ENCODE measurements around the gene KRT16.
A peak's percentile ranks its signal among the peaks of the same experiment; 100 is the strongest.
"Not testable (repeated sequence)": the region's sequence is repeated elsewhere in the genome, so short reads cannot be mapped to it uniquely, and the experiment has no call there.

Gene KRT16

DNA sequence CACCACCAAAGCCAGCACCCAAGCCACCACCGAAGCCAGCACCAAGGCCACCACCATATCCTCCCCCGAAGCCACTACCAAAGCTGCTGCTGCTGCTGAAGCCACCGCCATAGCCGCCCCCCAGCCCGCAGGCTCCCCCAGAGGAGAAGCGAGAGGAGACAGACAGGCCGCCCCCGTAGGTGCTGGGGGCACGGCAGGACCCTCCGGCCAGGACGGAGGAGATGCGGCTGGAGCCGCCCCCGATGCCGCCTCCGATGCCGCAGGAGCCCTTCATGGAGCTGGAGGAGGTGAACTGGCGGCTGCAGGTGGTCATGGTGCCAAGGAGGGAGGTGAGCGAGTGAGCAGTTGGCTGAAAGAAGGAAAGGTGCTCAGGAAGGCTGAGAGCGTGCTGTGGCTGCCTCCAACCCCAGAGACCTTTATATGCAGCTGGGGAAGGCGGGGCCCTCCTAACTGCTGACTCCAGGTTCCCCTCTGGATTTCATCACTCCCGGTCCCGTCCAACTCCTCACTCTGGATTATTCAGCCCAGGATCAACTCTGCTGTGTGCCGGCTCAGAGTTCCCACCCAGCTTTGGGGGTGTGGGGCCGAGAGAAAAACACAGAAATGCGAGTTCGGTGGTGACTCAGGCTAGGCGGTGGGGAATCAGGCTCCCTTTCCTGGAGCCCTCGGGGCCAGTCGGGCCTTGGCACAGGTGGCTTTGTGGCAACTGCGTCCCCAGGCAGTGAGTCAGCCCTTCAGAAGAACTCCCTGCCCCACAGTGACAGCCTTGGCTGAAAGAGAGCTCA is at the start of gene KRT16:
KRT16 (minus strand) TSS at position 392 of the 785 bp plus-strand sequence; CDS start at position 313, 79 bp downstream.
- DNase-seq = not testable (repeated sequence)

DNA sequence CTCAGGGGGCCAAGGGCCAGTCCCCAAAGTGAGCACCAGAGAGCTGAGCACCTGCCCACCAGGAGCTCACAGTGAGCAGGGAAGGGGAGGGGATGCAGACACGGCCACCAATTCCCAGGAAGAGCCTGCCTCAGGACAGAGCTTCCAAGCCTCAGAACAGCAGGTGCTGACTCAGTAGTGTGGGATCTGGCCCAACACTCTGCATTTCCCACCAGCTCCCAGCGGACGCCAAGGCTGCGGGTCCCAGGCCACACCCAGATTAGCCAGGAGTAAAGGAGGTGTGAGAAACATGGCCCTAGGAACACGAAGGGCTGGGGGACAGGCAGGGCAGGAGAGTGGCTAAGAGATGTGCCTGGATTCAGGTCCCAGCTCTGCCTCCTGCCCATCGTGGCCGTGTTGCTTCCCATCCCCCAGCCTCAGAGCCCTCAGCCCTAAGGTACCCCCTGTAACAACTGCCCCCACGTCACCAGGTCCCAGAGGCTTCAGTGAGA is 47.7 kb upstream of the KRT16 start:
- no peak for DNase-seq

DNA sequence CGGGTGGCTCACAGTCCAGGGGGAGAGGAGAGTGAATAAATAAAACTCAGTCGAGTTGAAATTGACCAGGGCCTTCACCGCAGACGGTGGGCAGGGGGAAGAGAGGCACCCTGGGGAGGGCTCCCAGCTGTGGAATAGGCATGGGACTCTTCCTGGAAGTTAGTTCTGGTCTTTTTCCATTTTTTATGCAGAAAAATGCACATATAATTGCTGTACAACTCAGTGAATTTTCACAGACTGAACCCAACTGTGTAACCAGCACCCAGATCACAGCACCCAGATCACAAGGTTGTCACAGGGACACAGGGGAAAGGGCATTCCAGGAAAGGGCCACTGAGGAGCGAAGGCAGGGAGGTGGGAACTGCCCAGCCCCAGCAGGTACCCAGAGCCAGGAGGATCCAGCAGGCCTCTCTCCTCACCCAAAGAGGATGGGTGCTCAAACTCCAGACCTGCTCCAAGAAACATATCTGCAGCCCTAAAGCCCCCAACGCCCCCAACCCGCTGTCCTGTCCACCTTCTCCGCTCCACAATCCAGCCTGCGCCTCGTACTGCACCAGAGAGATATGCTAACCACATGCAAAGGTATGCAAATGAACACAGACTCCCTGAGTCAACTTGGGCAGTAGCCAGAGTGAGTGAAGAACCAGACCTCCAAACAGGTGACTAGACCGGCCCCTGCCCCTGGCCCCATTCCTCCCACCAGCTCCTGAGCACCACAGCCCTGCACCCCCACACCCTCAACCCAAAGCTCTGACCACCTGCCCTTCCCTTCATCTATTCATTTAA is 47.1 kb upstream of the KRT16 start:
- no peak for DNase-seq

DNA sequence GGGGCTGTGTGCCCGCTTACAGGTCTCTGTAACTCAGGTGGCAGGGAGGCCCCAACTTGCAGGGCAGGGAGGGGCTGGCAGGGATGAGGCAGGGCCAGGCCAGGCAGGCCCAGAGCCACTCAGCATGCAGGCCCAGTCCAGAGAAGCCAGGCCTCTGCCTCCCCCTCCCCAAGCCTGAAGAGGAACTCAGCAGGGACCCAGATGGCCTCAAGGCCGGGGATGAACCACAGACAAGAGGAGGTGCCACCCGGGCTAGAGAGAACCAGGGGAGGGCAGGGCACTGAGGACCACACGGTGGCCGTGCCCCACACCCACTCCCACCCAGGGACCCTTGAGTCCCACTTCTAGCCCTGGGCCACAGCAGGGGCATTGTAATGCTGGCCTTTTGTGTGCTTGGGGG is 46.3 kb upstream of the KRT16 start:
- no peak for DNase-seq

DNA sequence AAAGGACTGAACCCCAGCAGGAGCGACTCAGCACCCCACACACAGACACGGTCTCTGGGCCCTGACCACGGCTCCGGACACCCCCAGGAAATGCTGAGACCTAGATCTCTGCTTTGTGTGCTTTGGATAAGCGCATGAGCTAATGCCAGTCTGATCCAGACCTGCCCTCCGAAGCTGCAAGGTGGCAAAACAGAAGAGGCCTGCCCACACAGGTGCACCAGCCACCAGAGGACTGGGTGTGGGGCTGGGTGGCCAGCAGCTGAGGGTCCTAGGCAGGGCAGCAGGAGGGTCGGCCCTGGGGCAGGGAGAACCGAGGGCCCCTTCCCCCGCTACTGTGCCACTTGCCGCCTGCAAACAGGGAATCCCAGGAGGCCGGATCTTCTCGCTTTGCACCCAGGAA is 45.4 kb upstream of the KRT16 start:
- no peak for DNase-seq

DNA sequence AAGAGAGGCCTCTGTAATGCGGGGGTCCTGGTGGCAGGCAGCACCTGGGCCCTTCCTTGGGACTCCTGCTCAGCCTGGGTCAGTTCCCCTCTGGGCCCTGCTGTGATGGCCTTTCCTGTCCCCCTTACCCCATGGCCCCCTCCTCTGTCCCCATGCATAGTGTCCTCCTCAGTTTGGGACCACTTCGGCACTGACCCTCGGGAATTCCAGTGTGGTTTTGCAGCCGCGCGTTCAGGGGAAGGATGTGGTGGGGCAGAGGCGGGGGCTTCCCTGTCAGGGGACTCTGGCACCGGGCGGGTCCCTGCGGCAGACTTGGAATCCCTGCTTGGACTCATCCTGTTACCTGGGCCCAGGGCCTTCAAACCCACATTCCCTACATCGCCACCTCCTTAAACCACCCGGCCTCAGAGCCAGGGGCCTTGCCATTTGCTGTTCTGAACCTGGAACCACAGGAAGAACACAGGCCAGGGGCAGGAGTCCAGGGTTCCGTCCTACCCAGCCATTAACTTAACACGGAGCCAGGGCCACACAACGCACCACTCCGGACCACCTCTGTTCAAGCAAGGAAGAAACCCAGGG is 44.7 kb upstream of the KRT16 start:
- DNase-seq = no peak

DNA sequence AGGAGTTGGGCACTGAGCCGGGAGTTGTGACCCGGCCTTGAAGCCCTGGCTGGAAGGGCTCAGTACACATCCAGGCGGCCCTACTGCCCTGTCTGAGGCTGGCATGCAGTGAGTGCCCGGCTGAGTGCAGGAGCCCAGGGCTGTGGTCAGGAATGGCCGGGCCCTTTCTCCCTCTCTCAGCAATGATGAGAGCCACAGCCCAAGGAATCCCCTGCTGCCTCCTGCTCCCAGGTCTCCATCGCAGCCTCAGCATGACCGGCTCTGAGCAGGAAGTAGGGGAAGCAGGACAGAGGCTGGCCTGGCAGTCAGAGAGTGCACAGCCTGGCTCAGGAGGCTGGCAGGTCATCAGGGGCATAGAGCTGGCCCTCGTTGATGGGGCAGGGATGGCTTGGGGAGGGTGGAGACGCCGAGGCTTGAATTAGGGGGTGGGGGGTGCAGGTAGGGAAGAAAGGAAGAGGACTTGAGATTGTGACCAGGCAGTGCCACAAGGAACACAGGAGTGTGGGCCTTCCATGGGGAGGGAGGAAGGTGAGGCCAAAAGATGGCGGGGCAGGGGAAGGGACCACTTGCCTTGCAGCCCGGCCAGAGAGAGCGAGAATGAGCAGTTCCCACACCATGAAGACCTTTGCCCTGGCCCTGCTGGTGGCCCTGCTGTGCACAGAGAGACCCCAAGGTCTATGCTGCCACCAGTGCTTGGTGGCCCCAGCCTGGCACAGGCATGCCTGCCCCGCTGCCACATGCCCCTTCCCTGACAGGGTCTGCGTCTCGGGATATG is 43.9 kb upstream of the KRT16 start:
- DNase-seq = no peak

DNA sequence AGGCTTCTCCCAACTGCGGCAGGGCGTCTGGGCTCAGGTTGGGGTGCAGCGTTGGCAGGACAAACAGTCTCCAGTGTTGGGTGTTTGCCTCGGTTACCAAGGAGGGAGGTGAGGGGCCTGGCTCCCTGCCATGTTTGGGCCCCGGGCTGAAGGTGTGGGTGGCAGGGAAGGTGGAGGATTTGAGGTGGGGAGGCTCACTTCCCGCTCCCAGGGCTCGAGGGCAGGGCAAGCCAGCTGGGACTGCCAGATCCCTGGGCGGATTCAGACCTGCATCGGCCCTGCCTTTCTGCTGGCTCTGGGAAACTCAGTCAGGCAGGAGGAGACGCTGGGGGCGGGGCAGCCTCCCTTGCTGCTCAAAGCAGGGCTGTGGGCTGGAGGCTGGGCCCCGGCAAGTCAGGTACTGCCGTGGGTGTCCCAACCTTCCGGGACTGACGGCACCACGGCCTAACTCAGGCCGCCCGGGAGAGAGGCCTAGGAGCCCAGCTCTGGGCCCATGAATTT is 43.1 kb upstream of the KRT16 start:
- DNase-seq = no peak

DNA sequence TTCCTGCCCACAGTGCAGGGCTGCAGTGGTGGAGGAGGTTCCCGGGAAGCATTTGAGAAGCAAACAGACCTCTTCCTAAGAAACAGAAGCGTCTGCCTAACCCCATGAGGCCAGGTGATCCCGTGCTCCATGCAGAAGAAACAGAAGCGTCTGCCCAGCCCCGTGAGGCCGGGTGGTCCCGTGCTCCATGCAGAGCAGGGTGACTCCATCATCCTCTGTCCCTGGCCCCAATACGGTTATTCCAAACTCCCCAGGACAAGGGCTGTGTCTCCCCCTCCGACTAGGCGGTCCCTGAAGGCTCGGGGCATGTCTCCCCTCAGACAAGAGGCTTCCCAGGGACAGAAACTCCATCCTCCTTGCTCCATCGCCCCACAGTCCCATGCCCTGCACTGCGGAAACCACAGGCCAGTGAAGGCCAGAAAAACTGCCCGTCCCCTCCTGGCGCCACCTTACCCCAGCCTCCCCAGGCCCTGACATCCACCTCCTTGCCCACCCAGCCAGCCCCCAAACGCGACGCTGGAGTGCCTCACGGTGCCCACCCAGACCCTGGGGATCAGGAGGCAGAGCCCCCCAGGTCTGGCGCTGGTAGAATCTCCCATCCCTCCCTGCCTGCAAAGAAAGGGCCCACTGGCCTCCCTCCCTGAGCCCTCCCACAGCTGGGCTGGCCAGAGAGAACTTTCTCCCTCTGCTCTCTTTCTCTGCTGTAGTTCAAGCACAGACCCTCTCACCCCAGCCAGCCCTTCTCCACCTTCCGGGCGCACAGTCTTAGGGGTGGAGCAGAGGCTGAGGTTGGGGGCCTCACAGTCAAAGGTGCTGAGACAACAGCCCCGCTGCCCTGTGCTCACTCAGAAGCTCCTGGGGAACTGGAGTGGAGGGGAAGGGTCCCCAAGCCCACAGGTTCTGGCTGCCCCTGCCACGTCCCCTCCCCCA is 42.4 kb upstream of the KRT16 start:
- no peak for DNase-seq

DNA sequence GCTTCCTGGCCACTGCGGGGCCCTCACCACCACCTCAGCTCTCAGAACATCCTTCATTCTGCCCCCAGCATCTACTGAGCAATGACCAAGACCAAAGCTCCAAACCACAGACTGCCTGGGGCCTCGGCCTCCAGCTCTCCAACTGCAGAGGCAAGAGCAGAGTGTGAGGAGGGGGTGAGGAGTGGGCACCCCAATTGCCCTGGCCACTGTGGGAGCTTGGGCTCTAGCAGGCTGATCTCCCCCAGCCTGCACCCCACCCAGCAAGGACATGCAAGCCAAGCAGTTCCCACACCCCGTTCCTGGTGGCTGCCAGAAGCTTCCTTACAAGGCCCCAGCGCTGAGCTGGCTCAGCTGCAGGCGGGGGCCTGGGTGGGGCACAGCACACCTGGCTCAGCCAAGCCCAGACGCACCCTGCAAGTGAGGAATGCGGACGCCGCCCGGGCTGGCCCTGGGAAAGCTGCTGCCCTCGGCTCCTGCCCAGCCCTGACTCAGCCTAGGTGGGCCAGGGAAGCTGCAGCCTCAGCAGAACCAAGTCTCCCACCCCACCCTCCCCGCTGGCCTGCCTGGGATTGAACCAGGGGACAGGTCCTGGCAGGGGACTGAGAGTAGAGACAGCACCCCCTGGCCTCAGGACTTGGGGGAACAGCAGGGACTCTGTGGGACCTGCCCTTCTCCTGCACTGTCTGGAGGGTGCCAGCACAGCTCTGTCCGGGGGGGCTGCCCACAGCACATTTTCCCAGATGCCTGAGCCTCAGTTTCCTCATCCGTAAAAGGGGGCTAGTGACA is 41.5 kb upstream of the KRT16 start:
- DNase-seq = no peak

DNA sequence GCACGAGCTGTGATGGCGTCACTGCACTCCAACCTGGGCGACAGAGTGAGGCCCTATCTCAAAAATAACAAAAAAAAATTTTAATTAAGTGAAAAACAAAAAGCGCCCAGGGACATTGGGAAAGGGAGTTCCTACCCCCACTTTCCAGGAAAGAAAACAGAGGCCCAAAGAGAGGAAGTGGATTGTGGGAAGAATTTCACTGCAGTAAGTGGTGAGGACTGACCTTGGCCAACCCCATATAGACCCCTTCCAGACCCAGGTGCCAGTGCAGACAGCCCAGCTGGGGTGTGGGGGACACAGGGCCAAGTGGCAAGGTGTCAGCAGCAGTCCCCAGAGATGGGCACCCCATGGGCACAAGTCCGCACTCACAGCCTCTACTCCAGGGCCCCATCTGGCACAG is 40.9 kb upstream of the KRT16 start:
- DNase-seq = no peak

DNA sequence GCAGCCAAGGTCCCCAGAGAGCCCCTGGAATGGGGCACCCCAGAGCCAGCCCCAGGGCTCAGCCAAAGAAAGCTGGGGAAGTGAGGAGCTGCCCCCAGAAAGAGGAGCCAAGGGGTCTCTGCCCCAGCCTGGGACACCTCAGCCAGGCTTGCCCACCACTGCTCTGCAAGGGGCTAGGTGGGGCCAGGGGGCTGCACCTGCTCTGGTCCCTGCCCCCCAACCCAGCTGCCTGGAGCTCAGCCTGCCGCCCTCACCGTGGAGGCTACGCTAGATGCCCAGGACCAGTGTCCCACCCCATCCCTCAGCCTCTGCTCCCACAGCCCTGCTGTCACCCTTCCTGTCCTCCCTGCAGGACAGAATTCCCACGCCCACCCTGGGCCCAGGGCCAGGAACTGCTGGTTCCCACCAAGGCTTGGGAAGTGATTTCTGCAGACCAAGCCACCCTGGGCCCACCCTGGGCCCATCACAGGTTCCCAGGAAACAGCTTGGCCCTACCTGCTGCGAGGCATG is 39.9 kb upstream of the KRT16 start:
- DNase-seq = no peak

DNA sequence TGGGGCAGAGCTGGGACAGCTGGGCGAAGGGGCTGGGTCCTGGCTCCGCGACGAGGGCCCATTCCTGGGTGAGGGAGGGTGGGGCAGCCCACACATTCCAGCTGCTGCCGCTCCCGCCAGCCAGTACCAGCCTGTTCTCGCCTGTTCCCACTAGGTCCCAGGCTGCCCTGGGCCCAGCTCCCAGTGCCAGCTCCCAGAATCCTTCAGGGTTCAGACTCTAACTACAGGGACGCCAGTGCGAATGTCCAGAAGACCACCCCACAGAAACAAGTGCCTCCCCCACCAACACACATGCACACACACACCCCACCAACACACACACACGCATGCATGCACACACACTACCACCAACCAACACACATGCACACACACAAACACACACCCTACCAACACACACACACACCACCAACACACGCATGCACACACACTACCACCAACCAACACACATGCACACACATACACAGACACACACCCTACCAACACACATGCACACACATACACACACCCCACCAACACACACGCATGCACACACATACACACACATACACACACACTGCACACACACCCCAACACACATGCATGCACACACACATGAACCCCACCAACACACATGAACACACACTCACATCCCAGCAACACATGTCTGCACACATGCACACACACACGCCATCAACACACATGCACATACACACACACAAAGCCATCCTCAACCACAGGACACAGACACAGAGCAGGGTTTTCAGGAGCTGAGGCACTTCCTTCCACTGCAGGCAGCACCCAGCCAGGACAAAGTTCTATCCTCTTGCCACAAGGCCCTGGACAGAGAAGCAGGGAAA is 39.3 kb upstream of the KRT16 start:
- no peak for DNase-seq

DNA sequence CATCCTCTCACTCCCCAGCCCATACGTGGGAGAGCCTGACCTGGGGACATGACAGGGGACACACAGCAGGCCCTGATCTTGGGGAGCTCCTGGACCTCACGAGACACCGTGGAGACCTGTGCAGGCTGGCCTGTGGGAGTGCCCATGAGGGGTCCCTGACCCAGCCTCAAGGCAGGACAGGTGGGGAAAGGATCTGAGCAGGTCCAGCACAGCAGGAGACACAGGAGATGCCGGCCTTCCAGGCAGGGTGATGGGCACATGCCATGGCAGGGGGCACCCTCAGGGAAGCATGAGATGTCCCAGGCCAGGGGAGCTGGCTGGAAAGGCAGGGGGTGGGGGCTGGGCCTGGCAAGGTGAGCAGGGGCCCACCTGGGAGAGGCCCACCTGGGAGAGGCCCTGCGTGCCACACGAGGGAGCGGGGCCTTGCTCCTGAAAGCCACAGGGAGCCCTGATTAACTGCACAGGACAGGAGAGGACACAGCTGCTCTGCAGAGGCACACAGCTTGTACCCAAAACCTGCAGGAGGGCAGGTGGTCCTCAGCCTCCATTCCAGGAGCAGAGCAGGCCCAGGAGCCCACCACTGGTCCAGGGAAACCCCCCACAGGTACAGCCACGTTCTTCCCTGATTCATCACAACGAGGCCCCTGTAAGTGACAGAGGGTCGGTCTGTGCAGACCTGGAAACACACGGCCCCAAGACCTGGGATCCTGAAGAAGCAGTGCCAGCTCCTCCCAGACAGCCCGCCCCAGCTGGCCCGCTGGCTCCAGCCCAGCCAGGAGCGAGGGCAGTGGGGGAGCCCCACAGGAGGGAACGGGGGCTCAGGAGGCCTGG is 38.4 kb upstream of the KRT16 start:
- DNase-seq = no peak

DNA sequence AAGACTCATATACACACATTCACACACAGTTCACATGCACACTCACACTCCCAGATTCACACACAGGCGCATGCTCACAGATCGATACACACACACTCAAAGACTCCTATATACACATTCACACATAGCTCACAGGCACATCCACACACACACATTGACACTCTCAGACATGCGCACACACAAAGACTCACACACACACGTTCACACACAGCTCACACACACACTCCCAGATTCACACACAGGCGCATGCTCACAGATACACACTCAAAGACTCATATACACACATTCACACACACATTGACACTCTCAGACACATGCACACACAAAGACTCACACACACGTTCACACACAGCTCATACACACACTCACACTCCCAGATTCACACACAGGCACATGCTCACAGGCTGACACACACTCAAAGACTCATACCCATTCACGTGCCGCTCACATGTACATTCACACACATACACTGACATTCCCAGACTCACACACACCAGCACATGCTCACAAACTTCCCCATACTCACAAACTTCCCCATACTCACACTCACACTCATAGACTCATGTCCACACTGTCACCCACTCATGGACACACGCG is 37.5 kb upstream of the KRT16 start:
- no peak for DNase-seq

DNA sequence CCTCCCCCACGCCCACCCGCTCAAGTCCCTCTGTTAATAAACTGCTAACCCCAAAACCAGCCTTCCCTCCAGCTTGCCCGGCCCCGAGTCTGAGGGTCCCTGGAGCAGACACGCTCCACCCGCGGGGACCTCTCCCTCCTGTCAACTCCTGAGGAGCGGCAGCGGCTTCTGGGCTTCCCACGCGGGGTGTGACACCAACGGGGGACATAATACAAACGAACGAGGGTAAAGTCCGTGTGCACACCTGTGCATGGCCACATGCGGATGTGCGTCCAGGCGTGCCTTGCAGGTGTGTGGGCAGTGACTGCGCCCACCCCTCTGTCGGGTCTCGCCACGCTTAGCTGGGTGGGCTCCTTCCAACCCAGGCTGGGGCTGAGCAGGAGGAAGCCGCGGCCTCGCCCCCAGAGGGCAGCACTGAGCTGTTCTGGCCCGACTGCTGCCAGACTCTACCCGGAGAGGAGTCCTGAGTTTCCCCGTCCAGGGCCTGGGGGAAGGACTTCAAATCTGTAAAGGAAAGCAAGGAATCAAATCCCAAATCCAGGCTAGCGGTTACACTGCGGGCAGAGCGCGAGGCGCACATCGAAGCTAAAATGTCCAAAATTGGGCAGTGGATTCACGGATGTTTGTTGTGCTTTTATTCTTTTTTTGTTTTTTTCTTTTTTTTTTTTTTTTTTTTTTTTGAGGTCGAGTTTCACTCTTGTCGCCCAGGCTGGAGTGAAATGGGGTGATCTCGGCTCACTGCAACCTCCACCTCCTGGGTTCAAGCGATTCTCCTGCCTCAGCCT is 36.0 kb upstream of the KRT16 start:
- peak; percentile 83 for DNase-seq

DNA sequence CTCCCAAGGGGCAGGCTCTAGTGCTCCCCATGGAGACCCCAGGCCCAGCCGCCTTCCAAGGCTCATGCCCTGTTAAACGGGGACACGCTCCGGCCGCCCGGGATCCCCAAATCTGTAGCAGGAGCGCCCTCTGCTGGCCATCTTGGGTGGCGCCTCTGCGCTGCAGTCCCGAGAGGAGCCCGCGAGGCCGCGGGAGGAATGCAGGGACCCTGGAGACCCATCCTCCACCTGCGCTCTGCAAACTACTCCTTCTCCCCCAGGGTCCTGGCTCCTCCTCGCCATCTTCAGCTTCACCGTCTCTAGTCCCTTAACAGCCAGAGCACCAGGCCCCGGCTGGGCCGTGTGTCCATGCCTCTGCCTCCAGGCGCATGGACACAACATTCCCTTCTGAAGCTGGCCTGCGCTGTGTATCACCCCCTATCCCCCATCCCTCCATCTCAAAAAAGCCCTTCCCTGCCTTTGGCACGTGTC is 35.4 kb upstream of the KRT16 start:
- peak; percentile 84 to 86 for DNase-seq
